Measurements from ENCODE around the gene NF1. TPM values are rescaled to one million over a fixed set of nuclear protein-coding genes. Genes with fewer than 3 reads are reported as not detected.

Gene NF1
- total RNA-seq, 1 experiment from 2014 or later: 62.4 TPM

- Mint-ChIP-seq H3K4me1 (ENCODE audit: low read depth, unreplicated experiment) (peaks cover 6% of the 10 kb centered on the region), H3K36me3 (ENCODE audit: insufficient read depth, unreplicated experiment) (peaks cover 30% of the 10 kb centered on the region), H3K4me3 (ENCODE audit: unreplicated experiment) (no peak overlapping the region), H3K27me3 (ENCODE audit: insufficient read depth, unreplicated experiment) (no peaks in the 10 kb centered on the region), H3K27ac (ENCODE audit: unreplicated experiment) (no peak overlapping the region), H3K9me3 (ENCODE audit: unreplicated experiment) (no peaks in the 10 kb centered on the region)
- TF ChIP-seq CTCF (IDR thresholded peaks at IDR 0.05; ENCODE audit: insufficient read depth in 1 of 2, low read depth in 1 of 2, low read length in 1 of 2, severe bottlenecking in 1 of 2, unreplicated experiment in 1 of 2): no peak
- ChIA-PET POLR2A (no interaction called here), CTCF (no interaction called here)
- Histone ChIP-seq H3K36me3 (ENCODE audit: control insufficient read depth, insufficient read depth, low read length) (no peaks in the 10 kb centered on the region), H3K4me1 (peaks cover 9% of the 10 kb centered on the region), H3K9me3 (no peaks in the 10 kb centered on the region), H3K4me3 (ENCODE audit: low read depth, low read length) (no peak overlapping the region), H3K27me3 (replicated peaks; ENCODE audit: control insufficient read depth, insufficient read depth, low read length) (no peaks in the 10 kb centered on the region)
- no TSS peak for BruUV-seq (replicated peaks)
- intact Hi-C loops (cut with micrococcal nuclease; ENCODE audit: unreplicated experiment): no loop called here
- DNase-seq: no peak
Measured at GRCh38 chr17:31274252-31274651, 179.5 kb downstream of the NF1 start.

GRCh38 chr17:31275116-31275515 is 180.3 kb downstream of the NF1 start:
- no peaks in the 10 kb centered on the region for H3K4me1 Mint-ChIP-seq (ENCODE audit: low read depth, unreplicated experiment)
- Histone ChIP-seq H3K27me3 (replicated peaks; ENCODE audit: control insufficient read depth, insufficient read depth, low read length) (no peaks in the 10 kb centered on the region), H3K9me3 (no peaks in the 10 kb centered on the region), H3K4me1 (peaks cover under 1% of the 10 kb centered on the region; the same call in 1 of the 2 replicates), H3K4me3 (ENCODE audit: low read depth, low read length) (no peak overlapping the region), H3K36me3 (ENCODE audit: control insufficient read depth, insufficient read depth, low read length) (no peaks in the 10 kb centered on the region)
- BruUV-seq (replicated peaks): no TSS peak
- H3K27me3 Mint-ChIP-seq (ENCODE audit: insufficient read depth, unreplicated experiment): no peaks in the 10 kb centered on the region
- intact Hi-C loops (cut with micrococcal nuclease; ENCODE audit: unreplicated experiment): no loop called here
- ChIA-PET POLR2A (no interaction called here), CTCF (no interaction called here)
- H3K9me3 Mint-ChIP-seq (ENCODE audit: unreplicated experiment): no peaks in the 10 kb centered on the region
- H3K4me3 Mint-ChIP-seq (ENCODE audit: unreplicated experiment): no peak overlapping the region
- H3K36me3 Mint-ChIP-seq (ENCODE audit: insufficient read depth, unreplicated experiment): peaks cover 31% of the 10 kb centered on the region
- no peak for DNase-seq
- TF ChIP-seq CTCF (IDR thresholded peaks at IDR 0.05; ENCODE audit: insufficient read depth in 1 of 2, low read depth in 1 of 2, low read length in 1 of 2, severe bottlenecking in 1 of 2, unreplicated experiment in 1 of 2): no peak
- no peak overlapping the region for H3K27ac Mint-ChIP-seq (ENCODE audit: unreplicated experiment)

- Mint-ChIP-seq H3K4me1 (ENCODE audit: low read depth, unreplicated experiment) (no peaks in the 10 kb centered on the region), H3K9me3 (ENCODE audit: unreplicated experiment) (no peaks in the 10 kb centered on the region), H3K27me3 (ENCODE audit: insufficient read depth, unreplicated experiment) (no peaks in the 10 kb centered on the region), H3K4me3 (ENCODE audit: unreplicated experiment) (no peak overlapping the region), H3K27ac (ENCODE audit: unreplicated experiment) (no peak overlapping the region), H3K36me3 (ENCODE audit: insufficient read depth, unreplicated experiment) (peaks cover 51% of the 10 kb centered on the region)
- intact Hi-C loops (cut with micrococcal nuclease; ENCODE audit: unreplicated experiment): no loop called here
- H3K36me3 ChIP-seq (ENCODE audit: control insufficient read depth, insufficient read depth, low read length): no peaks in the 10 kb centered on the region
- TF ChIP-seq CTCF (IDR thresholded peaks at IDR 0.05; ENCODE audit: insufficient read depth in 1 of 2, low read depth in 1 of 2, low read length in 1 of 2, severe bottlenecking in 1 of 2, unreplicated experiment in 1 of 2): no peak
- no TSS peak for BruUV-seq (replicated peaks)
- no peaks in the 10 kb centered on the region for H3K9me3 ChIP-seq
- H3K4me1 ChIP-seq: no peaks in the 10 kb centered on the region
- H3K4me3 ChIP-seq (ENCODE audit: low read depth, low read length): no peak overlapping the region
- CTCF ChIA-PET: no interaction called here
- H3K27me3 ChIP-seq (replicated peaks; ENCODE audit: control insufficient read depth, insufficient read depth, low read length): no peaks in the 10 kb centered on the region
- DNase-seq: no peak
- POLR2A ChIA-PET: no interaction called here
Measured at GRCh38 chr17:31279401-31279800, 184.6 kb downstream of the NF1 start.

Data from Caco-2 (cell line).